Measurements from ENCODE around the gene AFP.

DNA sequence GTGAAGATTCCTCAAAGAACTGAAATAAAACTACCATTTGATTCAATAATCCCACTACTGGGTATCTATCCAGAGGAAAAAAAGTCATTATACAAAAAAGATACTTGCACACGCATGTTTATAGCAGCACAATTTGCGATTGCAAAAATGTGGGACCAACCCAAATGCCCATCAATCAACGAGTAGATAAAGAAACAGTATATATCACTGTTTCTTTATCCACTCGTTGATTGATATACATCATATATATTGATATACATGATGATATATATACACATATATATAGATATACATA lies 13.6 kb upstream of the AFP start:
- TF ChIP-seq, protein P1, sequence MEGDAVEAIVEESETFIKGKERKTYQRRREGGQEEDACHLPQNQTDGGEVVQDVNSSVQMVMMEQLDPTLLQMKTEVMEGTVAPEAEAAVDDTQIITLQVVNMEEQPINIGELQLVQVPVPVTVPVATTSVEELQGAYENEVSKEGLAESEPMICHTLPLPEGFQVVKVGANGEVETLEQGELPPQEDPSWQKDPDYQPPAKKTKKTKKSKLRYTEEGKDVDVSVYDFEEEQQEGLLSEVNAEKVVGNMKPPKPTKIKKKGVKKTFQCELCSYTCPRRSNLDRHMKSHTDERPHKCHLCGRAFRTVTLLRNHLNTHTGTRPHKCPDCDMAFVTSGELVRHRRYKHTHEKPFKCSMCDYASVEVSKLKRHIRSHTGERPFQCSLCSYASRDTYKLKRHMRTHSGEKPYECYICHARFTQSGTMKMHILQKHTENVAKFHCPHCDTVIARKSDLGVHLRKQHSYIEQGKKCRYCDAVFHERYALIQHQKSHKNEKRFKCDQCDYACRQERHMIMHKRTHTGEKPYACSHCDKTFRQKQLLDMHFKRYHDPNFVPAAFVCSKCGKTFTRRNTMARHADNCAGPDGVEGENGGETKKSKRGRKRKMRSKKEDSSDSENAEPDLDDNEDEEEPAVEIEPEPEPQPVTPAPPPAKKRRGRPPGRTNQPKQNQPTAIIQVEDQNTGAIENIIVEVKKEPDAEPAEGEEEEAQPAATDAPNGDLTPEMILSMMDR (IDR thresholded peaks at IDR 0.05; ENCODE audit: borderline replicate concordance, extremely low read depth, low read length, poor library complexity, severe bottlenecking) = no peak
- no peak for TF ChIP-seq EZH2 (IDR thresholded peaks at IDR 0.05; ENCODE audit: borderline replicate concordance, low read depth, low read length, severe bottlenecking)
